ENCODE measurements around the gene SLC25A18. TPM values are rescaled to one million over a fixed set of nuclear protein-coding genes. Genes with fewer than 3 reads are reported as not detected.
"Not testable (repeated sequence)": the region's sequence is repeated elsewhere in the genome, so short reads cannot be mapped to it uniquely, and the experiment has no call there.

Gene SLC25A18
- total RNA-seq, 2 donors from 2014 or later: 9.0 to 10.6 TPM

- H3K4me3 ChIP-seq: no peak overlapping the region
- H3K36me3 ChIP-seq: no peaks in the 10 kb centered on the region
- intact Hi-C loops (cut with DNase I): no loop called here
- no peaks in the 10 kb centered on the region for H3K9me3 ChIP-seq
- H3K27ac ChIP-seq: no peak overlapping the region
- H3K4me1 ChIP-seq (replicated peaks): peaks cover under 1% of the 10 kb centered on the region
- no peak for DNase-seq (ENCODE audit: low spot score)
- no peaks in the 10 kb centered on the region for H3K27me3 ChIP-seq (replicated peaks; ENCODE audit: insufficient read depth)
- TF ChIP-seq CTCF (IDR thresholded peaks at IDR 0.05) (no peak), POLR2AphosphoS5 (IDR thresholded peaks at IDR 0.05) (no peak), POLR2A (IDR thresholded peaks at IDR 0.05) (no peak)
- WGBS: 86% methylated on average over 3 of the region's 3 CpGs
Observed at GRCh38 chr22:17634696-17635095, 71.4 kb downstream of the SLC25A18 start.

DNA sequence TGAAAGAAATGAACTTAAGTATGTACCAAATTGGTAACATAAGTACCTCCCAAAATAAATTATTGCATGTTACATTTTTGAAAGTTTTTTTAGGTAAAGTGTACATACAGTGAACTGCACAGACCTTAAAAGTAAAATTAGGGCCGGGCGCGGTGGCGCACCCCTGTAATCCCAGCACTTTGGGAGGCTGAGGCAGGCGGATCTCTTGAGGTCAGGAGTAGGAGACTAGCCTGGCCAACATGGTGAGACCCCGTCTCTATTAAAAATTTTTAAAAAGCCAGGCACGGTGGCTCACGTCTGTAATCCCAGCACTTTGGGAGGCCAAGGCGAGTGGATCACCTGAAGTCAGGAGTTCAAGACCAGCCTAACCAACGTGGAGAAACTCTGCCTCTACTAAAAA lies 73.6 kb downstream of the SLC25A18 start:
- intact Hi-C loops (cut with DNase I); H3K27ac ChIP-seq; H3K4me1 ChIP-seq (replicated peaks); DNase-seq (ENCODE audit: low spot score); H3K4me3 ChIP-seq; H3K27me3 ChIP-seq (replicated peaks; ENCODE audit: insufficient read depth); H3K9me3 ChIP-seq; H3K36me3 ChIP-seq: not testable (repeated sequence)
- WGBS: 83% methylated on average over 10 of the region's 10 CpGs

DNA sequence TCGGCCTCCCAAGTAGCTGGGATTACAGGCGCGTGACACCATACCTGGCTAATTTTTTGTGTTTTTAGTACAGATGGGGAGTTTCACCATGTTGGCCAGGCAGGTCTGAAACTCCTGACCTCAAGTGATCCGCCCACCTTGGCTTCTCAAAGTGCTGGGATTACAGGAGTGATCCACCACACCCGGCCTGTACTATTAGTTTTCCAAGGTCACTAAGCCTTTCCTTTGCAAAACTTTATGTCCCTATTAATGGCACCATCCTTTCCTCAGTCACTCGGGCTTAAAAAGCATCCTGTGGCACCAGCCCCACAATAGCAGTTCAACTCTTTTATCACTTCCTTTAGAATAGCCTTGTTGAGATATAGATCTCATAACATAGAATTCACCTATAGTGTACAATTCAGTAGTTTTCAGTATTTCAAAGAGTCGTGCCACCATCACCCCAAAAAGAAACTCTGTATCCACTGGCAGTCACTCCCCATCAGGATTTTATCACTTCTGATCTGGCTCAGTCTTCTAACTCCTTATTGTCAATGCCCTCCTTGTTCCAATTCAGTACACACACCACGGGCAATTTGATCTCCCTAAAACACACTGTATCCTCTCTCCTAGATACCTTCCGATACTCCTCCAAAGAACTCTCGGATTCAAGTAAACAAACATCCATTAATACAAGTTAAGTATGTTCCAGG lies 74.3 kb downstream of the SLC25A18 start:
- Histone ChIP-seq H3K36me3 (no peaks in the 10 kb centered on the region), H3K27me3 (replicated peaks; ENCODE audit: insufficient read depth) (no peaks in the 10 kb centered on the region), H3K4me1 (replicated peaks) (peaks cover 7% of the 10 kb centered on the region), H3K4me3 (peak overlapping the region; percentile 68 to 89), H3K27ac (peak overlapping the region; percentile 98 to 99), H3K9me3 (no peaks in the 10 kb centered on the region)
- 46% methylated on average over 10 of the region's 10 CpGs for WGBS
- no peak for DNase-seq (ENCODE audit: low spot score)
- intact Hi-C loops (cut with DNase I): loop anchor here (1.0 kb wide), 1 partner anchor 8 kb away; no protein-coding TSS in a partner anchor
- TF ChIP-seq POLR2A (IDR thresholded peaks at IDR 0.05) (no peak), POLR2AphosphoS5 (IDR thresholded peaks at IDR 0.05) (no peak), CTCF (IDR thresholded peaks at IDR 0.05) (no peak)

- Histone ChIP-seq H3K27ac (peak overlapping the region; percentile 98 to 99), H3K4me3 (peak overlapping the region; percentile 68 to 89), H3K4me1 (replicated peaks) (peaks cover 7% of the 10 kb centered on the region), H3K27me3 (replicated peaks; ENCODE audit: insufficient read depth) (no peaks in the 10 kb centered on the region), H3K9me3 (no peaks in the 10 kb centered on the region), H3K36me3 (no peaks in the 10 kb centered on the region)
- DNase-seq (ENCODE audit: low spot score): peak; percentile 49
- intact Hi-C loops (cut with DNase I): loop anchor here (1.0 kb wide), 1 partner anchor 9 kb away; no protein-coding TSS in a partner anchor
- 1% methylated on average over 10 of the region's 10 CpGs for WGBS
- no peak for TF ChIP-seq POLR2AphosphoS5 (IDR thresholded peaks at IDR 0.05)
- TF ChIP-seq CTCF (IDR thresholded peaks at IDR 0.05): no peak
- no peak for TF ChIP-seq POLR2A (IDR thresholded peaks at IDR 0.05)
Observed at GRCh38 chr22:17638182-17638431, 74.8 kb downstream of the SLC25A18 start.

GRCh38 chr22:17638432-17639246 lies 75.3 kb downstream of the SLC25A18 start, which contains the start of gene BCL2L13:
TSS of gene BCL2L13 (plus strand) at chr22:17638757. CDS start at chr22:17655712, 16,955 bp downstream.
- DNase-seq (ENCODE audit: low spot score): peak; percentile 91
- intact Hi-C loops (cut with DNase I): loop anchor here (1.0 kb wide), 1 partner anchor 9 kb away; no protein-coding TSS in a partner anchor
- no peaks in the 10 kb centered on the region for H3K9me3 ChIP-seq
- TF ChIP-seq POLR2A (IDR thresholded peaks at IDR 0.05) (peak; percentile 98), CTCF (IDR thresholded peaks at IDR 0.05) (peak in 2 of 4 experiments; percentile 35 to 53), POLR2AphosphoS5 (IDR thresholded peaks at IDR 0.05) (peak; percentile 97)
- H3K4me1 ChIP-seq (replicated peaks): peaks cover 7% of the 10 kb centered on the region
- WGBS: 0% methylated on average over 51 of the region's 70 CpGs
- peak within 1 kb of the TSS; percentile 98 to 99 for H3K27ac ChIP-seq
- H3K4me3 ChIP-seq: peak within 1 kb of the TSS; percentile 68 to 89
- H3K36me3 ChIP-seq: no peaks in the 10 kb centered on the region
- H3K27me3 ChIP-seq (replicated peaks; ENCODE audit: insufficient read depth): no peaks in the 10 kb centered on the region

All from prostate gland (tissue), 2 donors.